NCI-H1436 treated with DMSO at 0.1 percent for 48 hours (cell line): ENCODE data around the gene PIK3R4.
A peak's percentile ranks its signal among the peaks of the same experiment; 100 is the strongest.

Experiments
- DNase-seq: peaks from one replicate; lab custom pipeline; 2025; lab: John Stamatoyannopoulos, UW

PIK3R4 gene

DNA sequence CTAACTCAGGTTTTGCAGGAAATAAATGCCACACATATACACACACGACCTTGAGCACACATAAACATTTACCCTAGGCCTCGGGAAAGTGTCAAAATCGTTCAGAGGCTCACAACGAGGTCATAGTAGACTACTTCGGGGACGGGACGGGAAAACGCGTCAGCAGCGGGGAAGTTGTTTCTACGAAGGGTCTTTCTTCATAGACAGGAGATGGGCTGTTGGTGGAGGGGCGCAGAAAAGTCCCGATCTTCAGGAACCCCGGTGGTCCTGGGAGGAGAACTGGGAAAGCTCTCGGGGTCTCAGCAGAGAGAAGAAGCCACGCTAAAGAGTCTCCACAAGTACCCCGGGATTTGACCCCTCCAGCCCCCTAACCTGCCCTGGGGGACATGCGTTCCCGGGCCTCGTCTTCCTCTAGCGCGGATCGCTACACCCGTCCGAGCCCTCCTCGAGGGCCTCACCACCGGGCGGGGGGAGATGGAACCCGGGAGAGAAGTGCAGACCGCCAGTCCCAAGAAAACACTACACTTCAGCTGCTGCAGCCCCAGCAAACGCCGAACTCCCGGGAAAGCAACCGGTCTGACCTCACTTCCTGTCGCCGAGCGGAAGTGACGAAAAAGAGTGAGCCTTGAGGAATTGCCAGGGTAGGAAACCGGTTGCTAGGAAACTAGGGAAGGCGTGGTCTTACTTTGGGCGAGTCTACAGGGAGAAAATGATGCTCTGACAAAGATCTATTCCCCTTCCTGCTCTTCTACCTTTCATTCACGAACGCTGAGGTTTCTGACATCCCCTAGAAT, at the start of gene PIK3R4:
Gene PIK3R4, minus strand, starts transcription at position 584 of the 794 bp plus-strand sequence. CDS start 1,611 bp downstream, outside the sequence.
- DNase-seq = peak; percentile 97

DNA sequence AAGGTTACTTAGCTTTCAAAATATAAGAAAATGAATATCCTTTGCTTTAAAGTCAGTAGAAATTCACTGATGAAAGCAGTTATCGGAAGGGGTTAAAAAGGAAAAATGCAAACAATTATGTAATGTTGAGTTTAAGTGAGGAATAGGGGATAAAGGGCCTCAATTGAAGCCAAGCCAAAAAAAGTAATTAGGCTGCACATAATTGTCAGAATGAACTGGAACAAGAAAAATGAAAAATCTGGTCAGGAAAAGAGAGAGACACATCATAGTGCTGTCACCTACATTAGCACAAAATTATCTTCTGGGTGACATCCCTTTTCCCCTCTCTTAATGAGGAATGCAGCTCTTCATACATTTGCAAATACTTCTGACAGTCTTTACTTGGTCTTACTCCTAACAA, 48.8 kb upstream of the PIK3R4 start:
- no peak for DNase-seq

DNA sequence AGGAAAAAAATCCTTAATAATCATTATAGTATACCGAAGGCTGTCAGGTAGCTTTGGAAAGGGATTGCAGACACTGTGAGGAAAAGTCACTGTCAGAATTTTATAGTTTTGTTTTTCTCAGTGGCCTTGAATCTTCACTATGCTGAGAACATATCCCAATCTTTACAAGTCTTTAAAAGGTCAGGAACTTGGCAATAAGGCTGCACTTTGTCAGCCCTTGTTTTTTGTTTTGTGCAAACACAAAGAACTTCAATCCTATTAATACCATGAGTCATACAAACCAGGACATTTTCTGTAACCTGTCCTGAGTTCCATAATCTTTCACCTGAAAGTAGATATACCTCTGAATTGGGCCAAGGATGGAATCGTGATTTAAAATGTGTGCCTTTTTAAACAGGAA, 45.6 kb upstream of the PIK3R4 start:
- no peak for DNase-seq

DNA sequence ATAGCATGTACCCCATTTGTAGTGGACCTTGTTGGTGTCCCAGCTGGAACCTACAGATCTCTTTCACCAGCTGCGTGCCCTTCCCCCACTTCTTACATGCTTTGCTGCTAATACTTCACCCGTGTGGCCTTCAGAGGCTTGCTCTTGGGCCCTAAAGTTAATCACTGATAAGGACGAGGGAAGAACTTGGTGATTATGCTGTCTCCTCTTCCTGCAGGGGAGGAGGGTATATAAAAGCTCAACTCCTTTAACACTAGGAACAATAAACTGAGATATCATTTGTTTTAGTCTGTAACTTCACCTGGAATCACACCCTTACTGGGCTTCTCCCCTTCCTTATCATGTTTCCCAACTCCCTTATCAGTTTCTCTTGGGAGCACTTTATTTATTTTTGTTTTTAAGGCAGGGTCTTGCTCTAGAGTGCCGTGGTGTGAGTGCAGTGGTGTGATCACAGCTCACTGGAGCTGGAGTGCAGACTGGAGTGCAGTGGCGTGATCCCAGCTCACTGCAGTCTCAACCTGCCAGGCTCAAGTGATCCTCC, 43.2 kb upstream of the PIK3R4 start:
- DNase-seq = no peak

DNA sequence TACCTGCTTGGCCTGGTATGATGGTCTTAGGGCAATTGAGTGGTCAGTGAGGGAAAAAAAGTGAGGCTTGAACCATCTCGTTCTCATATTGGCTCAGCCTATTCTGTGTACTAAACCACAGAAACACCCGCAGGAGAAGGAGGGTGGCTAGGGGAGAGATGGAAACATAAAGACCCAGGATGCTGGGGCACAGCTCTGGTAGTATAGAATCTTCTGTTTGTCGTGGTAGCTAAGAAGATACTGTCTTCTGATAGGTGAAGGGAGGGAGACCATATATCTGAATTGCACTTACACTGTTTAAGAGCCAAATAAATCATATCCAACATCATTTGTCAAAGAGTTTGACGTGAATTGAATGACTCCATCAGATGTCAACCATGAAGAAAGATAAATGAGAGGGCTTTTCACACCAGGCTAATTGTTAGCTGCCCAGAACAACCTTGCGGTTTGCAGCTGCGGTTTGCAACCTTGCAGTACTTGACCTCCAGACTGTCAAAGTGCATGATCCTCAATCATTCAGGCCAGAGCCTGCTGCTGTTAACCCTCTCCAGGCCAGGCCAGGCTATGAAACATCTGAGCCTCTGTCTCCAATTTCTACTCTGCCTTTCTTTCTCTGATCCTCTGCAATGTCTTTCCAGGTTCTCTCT, 40.9 kb upstream of the PIK3R4 start:
- DNase-seq = peak; percentile 66

DNA sequence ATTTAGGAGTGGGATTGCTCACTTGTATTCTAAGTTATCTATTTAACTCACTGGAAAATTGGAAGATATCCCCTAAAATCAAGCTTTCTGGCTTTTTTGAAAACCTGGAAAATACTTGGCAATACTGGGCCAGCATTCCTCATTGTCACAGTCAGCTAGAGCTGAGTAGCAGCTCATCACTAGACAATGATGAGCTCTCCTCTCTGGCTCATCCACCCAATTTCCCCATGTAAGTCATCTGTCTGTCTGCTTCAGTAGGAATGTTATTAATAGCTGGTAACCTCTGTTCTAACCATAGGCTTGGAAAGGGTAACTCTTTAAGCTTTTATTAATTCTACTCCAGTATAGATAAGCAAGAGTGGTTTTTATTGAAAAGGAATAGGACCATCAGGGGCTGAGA, 39.7 kb upstream of the PIK3R4 start:
- DNase-seq = no peak

DNA sequence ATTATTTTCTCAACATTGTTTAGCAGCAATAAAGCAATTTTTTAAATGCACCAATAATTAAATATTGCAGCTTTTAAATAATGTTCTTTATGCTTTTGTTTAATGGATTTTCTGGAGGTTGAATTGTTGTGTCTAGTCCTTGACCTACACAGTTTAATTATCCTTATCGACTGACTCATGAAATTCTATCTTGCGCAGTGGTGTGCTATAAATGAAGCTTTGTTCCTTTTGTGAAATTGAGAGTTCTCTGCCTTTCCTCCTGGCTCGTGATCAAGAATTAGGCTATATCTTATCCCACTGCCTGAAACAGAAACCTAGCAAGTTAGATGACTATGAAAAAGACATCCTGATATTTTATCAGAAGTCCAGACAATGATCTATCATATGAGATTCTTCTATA, 37.0 kb upstream of the PIK3R4 start:
- peak; percentile 76 for DNase-seq

DNA sequence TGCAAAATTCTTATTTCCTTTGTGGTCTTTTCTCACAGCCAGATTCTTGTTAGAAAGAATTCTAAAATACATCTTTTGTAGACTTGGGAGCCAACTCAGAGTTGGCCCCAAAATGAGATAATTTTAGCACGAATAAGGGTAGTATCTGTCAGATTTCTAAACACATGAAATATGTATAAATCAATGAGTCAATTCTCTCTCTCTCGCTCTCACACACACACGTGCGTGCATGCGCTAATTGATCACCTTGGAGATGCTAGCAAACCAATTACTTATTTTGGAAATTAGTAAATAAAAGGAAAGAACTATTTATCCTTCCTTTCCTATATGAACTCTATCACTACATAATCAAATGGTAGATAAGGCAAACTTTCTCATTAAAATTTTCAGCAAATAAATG, 32.9 kb upstream of the PIK3R4 start:
- DNase-seq = no peak

DNA sequence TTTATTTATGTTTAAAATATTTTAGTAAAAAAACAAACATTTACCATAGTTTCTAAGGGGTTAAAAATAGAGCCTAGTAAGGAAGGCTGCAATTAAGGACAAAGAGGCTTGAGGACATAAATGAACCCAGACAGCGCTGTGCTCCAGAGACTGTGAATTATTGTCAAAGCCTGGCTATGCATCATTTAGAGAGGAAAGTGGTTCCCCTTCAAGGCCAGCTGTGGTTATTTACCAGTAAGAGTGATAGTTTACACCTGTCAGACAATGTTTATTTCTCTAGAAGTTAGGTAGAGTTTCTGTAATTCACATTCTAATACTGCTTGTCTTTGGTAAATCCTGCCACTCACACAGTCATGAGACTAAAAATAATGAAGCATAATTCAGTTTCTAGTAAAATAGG, 32.4 kb upstream of the PIK3R4 start:
- peak; percentile 97 for DNase-seq

DNA sequence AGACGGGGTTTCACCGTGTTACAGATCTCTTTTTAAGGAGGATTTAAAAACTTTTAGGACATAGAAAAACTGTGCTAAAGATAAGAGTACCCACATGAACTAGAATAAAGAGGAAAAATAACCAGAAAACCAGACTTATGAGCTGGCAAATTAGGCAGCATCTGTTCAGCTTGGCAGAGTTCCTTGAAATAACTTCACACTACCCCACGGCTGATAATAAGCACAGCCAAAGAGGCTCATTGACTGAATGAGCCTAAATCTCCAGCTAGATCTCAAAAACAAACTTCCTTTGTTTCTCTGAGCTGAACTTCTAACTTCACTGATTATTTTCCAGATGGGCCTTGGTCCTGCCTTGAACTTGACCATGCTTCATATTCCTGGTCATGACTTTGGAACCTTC, 26.7 kb upstream of the PIK3R4 start:
- no peak for DNase-seq

DNA sequence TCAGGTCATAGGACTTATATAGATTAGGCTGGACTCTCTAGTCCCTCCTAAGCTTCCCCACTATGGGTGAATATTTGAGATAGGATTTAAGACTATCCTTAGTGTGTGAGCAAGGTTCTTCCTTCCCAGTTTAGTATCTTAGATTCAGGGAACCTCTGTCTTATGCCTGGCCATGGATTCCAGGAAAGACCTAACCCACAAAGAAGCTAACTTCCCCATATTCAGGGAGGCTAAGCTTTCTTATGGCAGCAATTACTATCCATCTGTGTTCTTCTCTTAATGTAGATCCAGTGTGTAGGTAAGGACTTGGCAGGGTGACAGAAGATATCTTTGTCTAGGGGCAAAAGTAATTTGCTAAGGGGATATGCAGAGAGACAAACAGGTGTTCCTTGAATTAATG, 25.5 kb upstream of the PIK3R4 start:
- no peak for DNase-seq

DNA sequence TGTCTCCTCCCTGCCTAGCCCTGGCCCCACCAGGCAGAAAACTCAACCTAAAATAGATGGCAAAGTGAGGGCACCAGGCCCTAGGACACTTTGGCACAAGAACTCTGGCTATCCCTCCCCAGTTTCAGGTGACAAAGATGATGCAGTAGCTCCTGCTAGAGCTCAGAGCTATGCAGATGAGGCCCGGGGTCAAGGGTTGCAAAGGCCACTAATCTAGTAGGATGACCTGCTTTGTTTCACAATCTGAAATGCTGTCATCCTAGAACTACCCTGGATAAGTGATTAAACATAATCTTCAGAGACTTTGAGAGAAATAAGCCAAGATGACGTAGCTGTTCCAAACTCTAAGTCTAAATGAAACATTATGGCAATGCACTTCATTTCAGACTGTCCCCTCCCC, 24.0 kb upstream of the PIK3R4 start:
- DNase-seq = no peak

DNA sequence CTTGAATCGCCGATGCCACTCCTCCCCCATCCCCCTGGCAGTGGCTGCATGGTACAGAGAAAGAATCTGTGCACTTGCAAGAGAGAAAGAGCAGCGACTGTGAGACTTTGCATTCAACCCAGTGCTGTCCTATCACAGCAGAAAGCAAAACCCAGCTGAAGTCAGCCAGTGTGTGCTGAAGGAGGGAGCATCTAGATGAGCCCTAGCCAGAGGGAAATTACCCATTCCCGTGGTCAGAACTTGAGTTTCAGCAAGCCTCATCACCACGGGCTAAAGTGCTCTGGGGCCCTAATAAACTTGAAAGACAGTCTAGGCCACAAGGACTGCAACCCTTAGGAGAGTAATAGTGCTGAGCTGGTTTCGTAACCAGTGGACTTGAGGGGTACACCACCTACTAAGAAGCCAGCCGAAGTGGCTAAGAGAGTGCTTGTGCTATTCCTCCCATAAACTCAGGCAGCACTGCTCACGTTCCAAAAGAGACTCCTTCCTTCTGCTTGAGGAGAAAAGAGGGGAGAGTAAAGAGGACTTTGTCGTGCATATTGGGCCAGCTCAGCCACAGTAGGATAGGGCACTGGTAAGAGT, 15.2 kb upstream of the PIK3R4 start:
- DNase-seq = no peak

DNA sequence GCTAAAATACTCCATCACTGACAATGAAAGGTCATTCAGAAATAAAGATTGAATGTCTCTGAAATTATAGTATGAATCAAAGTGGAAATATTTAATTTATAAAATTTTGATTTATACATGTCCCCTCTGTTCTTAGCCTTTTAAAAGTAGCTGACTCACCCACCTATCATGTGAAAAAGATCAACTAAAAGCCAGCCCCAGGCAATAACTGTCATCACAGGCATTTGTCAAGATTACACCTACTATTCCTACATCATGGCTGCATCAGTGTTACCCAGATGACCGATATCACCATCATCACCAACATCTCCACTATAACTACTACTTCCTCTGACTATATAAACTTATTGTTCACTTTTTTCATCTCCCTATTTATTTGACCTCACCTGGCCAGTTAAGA, 14.3 kb upstream of the PIK3R4 start:
- no peak for DNase-seq

DNA sequence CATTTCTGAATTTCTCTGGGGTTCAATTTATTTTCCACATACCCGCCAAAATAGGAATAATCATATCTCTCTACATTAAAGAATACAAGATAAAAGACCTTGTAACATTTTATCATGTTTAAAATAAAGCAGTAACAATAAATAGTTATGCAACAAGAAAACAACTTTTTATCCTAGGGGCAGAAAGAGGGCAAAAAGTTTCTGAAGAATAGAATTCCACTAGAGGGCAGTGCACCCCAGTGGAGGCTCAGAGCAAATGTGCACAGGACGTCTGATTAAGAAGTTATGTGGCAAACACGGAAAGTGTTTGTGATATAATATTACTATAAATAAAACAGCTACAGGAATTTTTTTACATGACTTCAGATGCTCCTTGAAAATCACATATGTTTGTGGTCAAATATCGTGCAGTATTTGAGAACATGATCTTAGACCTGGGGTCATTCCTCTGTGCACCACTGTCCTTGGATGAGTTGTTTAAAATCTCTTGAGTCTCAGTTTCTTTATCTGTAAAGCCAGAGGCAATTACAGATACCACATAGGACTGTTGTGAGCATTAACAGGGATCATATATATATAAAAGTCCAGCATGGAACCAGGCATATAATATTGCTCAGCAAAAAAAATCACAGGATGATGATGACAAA, 13.2 kb upstream of the PIK3R4 start:
- DNase-seq = no peak

DNA sequence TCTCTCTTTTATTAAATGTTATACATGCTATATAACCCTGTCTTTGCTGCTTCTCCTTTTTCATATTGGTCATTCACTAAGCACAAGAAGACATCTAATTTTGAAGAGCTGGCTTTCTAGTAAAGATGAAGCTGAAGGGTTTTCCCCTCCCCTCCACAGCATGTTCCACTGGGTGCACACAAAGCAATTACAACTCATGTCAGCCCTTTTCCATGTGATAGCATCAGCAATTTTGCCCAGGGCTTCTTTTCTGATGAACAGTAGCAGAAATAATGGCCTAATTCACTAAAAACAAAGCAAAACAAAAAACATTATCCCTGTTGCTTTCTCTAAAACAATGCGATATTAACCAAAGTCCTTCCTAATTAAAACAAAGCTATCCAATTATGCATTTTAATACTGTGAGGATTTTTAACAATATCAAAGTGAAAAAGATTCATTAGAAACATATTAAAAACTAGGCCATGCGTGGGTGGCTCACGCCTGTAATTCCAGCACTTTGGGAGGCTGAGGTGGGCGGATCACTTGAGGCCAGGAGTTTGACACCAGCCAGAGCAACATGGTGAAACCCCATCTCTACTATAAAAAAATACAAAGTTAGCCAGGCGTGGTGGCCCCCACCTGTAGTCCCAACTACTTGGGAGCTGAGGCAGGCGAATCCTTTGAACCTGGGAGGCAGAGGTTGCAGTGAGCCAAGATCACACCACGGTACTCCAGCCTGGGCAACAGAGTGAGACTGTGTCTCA, 12.2 kb upstream of the PIK3R4 start:
- no peak for DNase-seq

DNA sequence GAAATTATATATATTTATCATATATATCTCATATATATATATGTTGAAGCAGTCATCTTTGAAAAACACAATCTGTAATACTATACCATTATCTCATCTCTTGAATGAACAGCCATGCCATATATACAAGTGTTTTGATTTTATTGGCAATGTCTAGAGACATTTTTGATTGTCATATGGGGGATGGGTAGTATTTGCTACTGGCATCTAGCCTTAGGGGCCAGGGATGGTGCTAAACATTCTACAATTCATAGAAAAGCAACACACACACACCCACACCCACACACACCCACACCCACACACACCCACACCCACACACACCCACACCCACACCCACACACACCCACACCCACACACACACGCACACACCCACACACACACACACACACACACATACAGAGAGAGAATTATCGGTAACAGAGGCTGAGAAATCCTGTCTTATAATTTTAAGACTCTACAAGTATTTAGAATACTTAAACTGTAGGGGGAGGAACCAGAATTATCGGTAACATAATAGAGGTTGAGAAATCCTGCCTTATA, 11.1 kb upstream of the PIK3R4 start:
- no peak for DNase-seq

DNA sequence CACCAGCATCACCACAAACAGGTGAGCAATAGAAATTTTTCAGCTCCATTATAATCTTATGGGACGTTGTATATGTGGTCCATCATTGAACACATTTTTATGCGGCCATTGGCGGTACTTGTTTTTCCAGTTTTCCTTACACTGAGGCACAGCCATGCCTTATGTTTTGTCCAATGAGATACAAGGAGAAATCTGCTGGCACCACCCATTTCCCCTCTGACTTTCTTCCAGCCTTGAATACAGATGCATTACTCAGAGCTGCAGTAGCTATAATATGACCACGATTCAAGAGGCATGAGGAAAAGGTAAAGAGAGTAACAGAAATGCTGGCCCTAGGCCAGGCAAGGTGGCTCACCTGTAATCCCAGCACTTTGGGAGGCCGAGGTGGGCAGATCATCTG, 9.0 kb upstream of the PIK3R4 start:
- DNase-seq = no peak

DNA sequence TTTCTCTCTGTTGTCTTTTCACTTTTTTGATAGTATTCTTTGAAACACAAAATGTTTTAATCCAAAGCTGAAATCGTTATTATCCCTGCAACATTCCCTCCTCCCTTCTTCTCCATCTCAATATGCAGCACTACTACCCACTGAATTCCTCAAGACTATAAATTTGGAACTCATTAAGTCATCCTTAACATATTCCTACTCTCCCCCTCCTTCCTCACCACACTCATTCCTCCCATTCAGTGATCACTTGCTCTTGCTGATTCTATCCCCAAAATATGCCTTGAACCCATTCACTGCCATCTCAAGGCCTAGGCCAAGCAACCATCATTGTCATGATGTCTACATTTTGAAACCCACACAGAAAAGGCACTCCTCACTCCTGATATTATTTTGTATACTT, 2.4 kb upstream of the PIK3R4 start:
- DNase-seq = no peak

DNA sequence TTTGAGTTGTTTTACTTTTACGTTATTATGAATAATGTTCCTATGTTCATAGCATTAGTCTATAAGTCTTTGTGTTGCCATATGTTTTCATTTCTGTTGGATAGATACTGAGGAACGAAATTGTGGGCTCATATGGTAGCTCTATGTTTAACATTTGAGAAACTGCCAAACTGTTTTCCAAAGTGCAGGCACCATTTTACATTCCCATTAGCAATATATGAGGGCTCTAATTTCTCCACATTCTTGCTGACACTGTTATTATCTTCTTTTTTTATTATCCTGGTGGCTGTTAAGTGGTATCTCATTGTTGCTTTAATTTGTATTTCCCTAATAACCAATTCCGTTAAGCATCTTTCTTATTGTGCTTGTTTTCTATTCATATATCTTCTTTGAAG, 1.8 kb upstream of the PIK3R4 start:
- DNase-seq = no peak

DNA sequence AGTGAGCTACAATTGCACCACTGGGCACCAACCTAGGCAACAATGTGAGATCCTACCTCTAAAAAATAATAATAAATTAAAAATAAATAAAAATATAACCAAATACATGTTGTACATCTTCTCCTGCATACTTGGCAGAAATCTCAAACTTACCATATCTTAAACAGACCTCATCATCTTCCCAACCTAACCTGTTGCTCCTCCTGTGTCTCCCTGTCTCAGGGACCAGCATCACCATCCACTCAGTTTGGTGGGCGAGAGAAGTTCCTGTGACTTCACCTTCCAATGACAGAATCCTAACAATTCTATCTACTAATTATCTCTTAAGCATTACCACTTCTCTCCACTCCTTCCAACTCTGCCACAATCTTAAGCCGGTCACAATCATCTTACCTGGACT, 3.3 kb downstream of the PIK3R4 start:
- no peak for DNase-seq
